GM18867 (cell line): ENCODE results near the gene TCP11.

ENCODE experiments used
- ATAC-seq: cut with Tn5 transposase; IDR thresholded peaks from one replicate; pipeline ENCODE4 v1.9.1; 2021; ENCODE audit warnings: mild to moderate bottlenecking, moderate library complexity; ENCODE audit not compliant: unreplicated experiment

The TCP11 gene

GRCh38 chr6:35068206-35068605, 72.9 kb downstream of the TCP11 start:
- no peak for ATAC-seq
